Measurements from ENCODE around the gene TPM4. TPM values are rescaled to one million over a fixed set of nuclear protein-coding genes. Genes with fewer than 3 reads are reported as not detected.
A peak's percentile ranks its signal among the peaks of the same experiment; 100 is the strongest.

Gene TPM4
- total and polyA plus RNA-seq, 2 of the 13 experiments (the other 11 are each of a cell fraction or from before 2014, with no cell fraction given) = 180 to 188 TPM

DNA sequence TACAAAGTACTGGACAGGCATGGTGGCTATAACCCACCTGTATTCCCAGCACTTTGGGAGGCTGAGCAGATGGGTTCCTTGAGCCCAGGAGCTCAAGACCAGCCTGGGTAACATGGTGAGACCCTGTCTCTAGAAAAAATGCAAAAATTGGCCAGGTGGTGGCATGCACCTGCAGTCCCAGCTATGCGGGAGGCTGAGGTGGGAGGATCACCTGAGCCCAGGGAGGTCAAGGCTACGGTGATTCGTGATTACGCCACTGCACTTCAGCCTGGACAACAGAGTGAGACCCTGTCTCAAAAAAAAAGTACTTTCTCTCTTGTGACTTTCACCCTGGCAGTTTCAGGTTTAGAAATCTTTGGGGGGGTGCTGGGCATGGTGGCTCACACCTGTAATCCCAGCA is 24.2 kb downstream of the TPM4 start:
- BruUV-seq (replicated peaks) = no TSS peak
- POLR2A ChIA-PET = no interaction called here
- Histone ChIP-seq H3K4me2 (ENCODE audit: low read depth, low read length) (no peak overlapping the region), H3K27me3 (ENCODE audit: control insufficient read depth in 1 of 2, insufficient read depth in 2 of 2, low read length in 2 of 2) (no peaks in the 10 kb centered on the region), H3K79me2 (ENCODE audit: insufficient read depth, low read length) (no peaks in the 10 kb centered on the region), H2AFZ (ENCODE audit: low read length) (no peak overlapping the region), H3K9ac (ENCODE audit: insufficient read depth, low read depth, low read length) (no peak overlapping the region), H3K4me1 (ENCODE audit: insufficient read depth, low read length) (peaks cover 36% of the 10 kb centered on the region), H4K20me1 (ENCODE audit: insufficient read depth, low read length) (no peaks in the 10 kb centered on the region), H3K4me3 (replicated peaks in 1 of 3; ENCODE audit: insufficient read depth in 1 of 3, low read depth in 2 of 3, low read length in 3 of 3) (no peak overlapping the region), H3K9me3 (ENCODE audit: low read length) (no peaks in the 10 kb centered on the region), H3K36me3 (replicated peaks in 1 of 2; ENCODE audit: control insufficient read depth in 1 of 2, insufficient read depth in 2 of 2, low read length in 2 of 2) (peaks cover 15 to 39% of the 10 kb centered on the region in 2 experiments; a peak in 4 of 5 replicates), H3K27ac (ENCODE audit: extremely low read length, insufficient read depth, low read length) (no peak overlapping the region)
- TF ChIP-seq, protein P1, sequence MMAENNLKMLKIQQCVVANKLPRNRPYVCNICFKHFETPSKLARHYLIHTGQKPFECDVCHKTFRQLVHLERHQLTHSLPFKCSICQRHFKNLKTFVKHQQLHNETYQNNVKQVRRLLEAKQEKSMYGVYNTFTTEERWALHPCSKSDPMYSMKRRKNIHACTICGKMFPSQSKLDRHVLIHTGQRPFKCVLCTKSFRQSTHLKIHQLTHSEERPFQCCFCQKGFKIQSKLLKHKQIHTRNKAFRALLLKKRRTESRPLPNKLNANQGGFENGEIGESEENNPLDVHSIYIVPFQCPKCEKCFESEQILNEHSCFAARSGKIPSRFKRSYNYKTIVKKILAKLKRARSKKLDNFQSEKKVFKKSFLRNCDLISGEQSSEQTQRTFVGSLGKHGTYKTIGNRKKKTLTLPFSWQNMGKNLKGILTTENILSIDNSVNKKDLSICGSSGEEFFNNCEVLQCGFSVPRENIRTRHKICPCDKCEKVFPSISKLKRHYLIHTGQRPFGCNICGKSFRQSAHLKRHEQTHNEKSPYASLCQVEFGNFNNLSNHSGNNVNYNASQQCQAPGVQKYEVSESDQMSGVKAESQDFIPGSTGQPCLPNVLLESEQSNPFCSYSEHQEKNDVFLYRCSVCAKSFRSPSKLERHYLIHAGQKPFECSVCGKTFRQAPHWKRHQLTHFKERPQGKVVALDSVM (CRISPR knock-in tag; IDR thresholded peaks at IDR 0.05) = peak; percentile 77
- TF ChIP-seq, protein P2, sequence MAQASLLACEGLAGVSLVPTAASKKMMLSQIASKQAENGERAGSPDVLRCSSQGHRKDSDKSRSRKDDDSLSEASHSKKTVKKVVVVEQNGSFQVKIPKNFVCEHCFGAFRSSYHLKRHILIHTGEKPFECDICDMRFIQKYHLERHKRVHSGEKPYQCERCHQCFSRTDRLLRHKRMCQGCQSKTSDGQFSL (CRISPR knock-in tag; IDR thresholded peaks at IDR 0.05) = no peak
- TF ChIP-seq ZNF121 (CRISPR knock-in tag; IDR thresholded peaks at IDR 0.05) = peak; percentile 89
- intact Hi-C loops (cut with micrococcal nuclease; ENCODE audit: unreplicated experiment) (no loop called here), in situ Hi-C loops (cut with HindIII; ENCODE audit: extremely low pct_ligation_motif_present, low pct_unique_long_range_greater_than_20kb) (no loop called here)
- ATAC-seq (no peak), FAIRE-seq (no peak), DNase-seq (ENCODE audit: low spot score) (no peak)
- WGBS (ENCODE audit: low lambda C conversion rate) = 94% methylated on average over 4 of the region's 4 CpGs
- CTCF ChIA-PET (ENCODE audit: low intra/inter-chr PET ratio, low total read pairs) = no interaction called here

DNA sequence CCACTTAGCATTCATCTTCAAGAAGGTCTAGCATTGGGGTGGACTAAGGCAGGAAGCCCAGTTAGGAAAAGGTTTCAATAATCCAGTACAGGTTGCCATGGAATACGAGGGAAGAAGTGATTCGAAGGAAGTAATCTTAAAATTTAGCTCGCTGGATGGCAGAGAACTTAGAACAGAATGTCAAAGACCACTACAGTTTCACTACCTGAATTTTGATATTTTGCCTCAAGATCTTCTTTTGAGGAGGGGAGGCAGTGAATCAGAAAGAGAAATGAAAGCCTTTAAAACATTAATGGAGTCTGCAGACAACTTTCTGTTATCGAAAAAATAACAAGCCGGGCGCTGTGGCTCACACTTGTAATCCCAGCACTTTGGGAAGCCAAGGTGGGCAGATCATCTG is 28.4 kb downstream of the TPM4 start:
- no peak overlapping the region for H3K4me3 ChIP-seq (replicated peaks in 1 of 3; ENCODE audit: insufficient read depth in 1 of 3, low read depth in 2 of 3, low read length in 3 of 3)
- in situ Hi-C loops (cut with HindIII; ENCODE audit: extremely low pct_ligation_motif_present, low pct_unique_long_range_greater_than_20kb) (no loop called here), intact Hi-C loops (cut with micrococcal nuclease; ENCODE audit: unreplicated experiment) (no loop called here)
- no peak for ATAC-seq
- no peaks in the 10 kb centered on the region for H3K79me2 ChIP-seq (ENCODE audit: insufficient read depth, low read length)
- CTCF ChIA-PET (ENCODE audit: low intra/inter-chr PET ratio, low total read pairs) = no interaction called here
- no peak overlapping the region for H3K4me2 ChIP-seq (ENCODE audit: low read depth, low read length)
- TF ChIP-seq HOXA3 (CRISPR knock-in tag; IDR thresholded peaks at IDR 0.05) = no peak
- no peak for TF ChIP-seq MXI1 (IDR thresholded peaks at IDR 0.05; ENCODE audit: borderline replicate concordance, low read depth, low read length)
- no peak for TF ChIP-seq MED13 (CRISPR knock-in tag; IDR thresholded peaks at IDR 0.05)
- TF ChIP-seq KMT2B (CRISPR knock-in tag; IDR thresholded peaks at IDR 0.05) = no peak
- TF ChIP-seq HNRNPUL1 (IDR thresholded peaks at IDR 0.05; ENCODE audit: low read depth, low read length) = no peak
- no peak for TF ChIP-seq ZNF326 (CRISPR knock-in tag; IDR thresholded peaks at IDR 0.05; ENCODE audit: borderline replicate concordance)
- no peak for TF ChIP-seq MAFK (conservative IDR thresholded peaks at IDR 0.05 in 1 of 2, IDR thresholded peaks at IDR 0.05 in 1 of 2; ENCODE audit: low read length in 2 of 2)
- TF ChIP-seq, protein P3, sequence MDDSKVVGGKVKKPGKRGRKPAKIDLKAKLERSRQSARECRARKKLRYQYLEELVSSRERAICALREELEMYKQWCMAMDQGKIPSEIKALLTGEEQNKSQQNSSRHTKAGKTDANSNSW (CRISPR knock-in tag; IDR thresholded peaks at IDR 0.05; ENCODE audit: borderline replicate concordance) = no peak
- no peak for TF ChIP-seq ZNF563 (CRISPR knock-in tag; IDR thresholded peaks at IDR 0.05)
- no peak for TF ChIP-seq NFRKB (IDR thresholded peaks at IDR 0.05)
- no peak for TF ChIP-seq MTA3 (CRISPR knock-in tag; IDR thresholded peaks at IDR 0.05)
- TF ChIP-seq, protein P4, sequence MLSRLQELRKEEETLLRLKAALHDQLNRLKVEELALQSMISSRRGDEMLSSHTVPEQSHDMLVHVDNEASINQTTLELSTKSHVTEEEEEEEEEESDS (CRISPR knock-in tag; IDR thresholded peaks at IDR 0.05; ENCODE audit: borderline replicate concordance) = no peak
- TF ChIP-seq ZNF232 (CRISPR knock-in tag; IDR thresholded peaks at IDR 0.05; ENCODE audit: borderline replicate concordance) = no peak
- no peak for TF ChIP-seq ZNF468 (CRISPR knock-in tag; IDR thresholded peaks at IDR 0.05)
- H2AFZ ChIP-seq (ENCODE audit: low read length) = no peak overlapping the region
- 98% methylated on average over 6 of the region's 6 CpGs for WGBS (ENCODE audit: low lambda C conversion rate)
- FAIRE-seq = no peak
- H4K20me1 ChIP-seq (ENCODE audit: insufficient read depth, low read length) = no peaks in the 10 kb centered on the region
- POLR2A ChIA-PET = no interaction called here
- no TSS peak for BruUV-seq (replicated peaks)
- H3K36me3 ChIP-seq (replicated peaks in 1 of 2; ENCODE audit: control insufficient read depth in 1 of 2, insufficient read depth in 2 of 2, low read length in 2 of 2) = peaks cover 8 to 22% of the 10 kb centered on the region in 2 experiments; a peak in 4 of 5 replicates
- H3K27ac ChIP-seq (ENCODE audit: extremely low read length, insufficient read depth, low read length) = no peak overlapping the region
- DNase-seq (ENCODE audit: low spot score) = no peak
- H3K9me3 ChIP-seq (ENCODE audit: low read length) = no peaks in the 10 kb centered on the region
- H3K4me1 ChIP-seq (ENCODE audit: insufficient read depth, low read length) = peaks cover 9% of the 10 kb centered on the region; the same call in 1 of the 2 replicates
- H3K27me3 ChIP-seq (ENCODE audit: control insufficient read depth in 1 of 2, insufficient read depth in 2 of 2, low read length in 2 of 2) = no peaks in the 10 kb centered on the region
- H3K9ac ChIP-seq (ENCODE audit: insufficient read depth, low read depth, low read length) = no peak overlapping the region

All from HepG2 (cell line).